Measurements from ENCODE around the gene C1QTNF3.
"Not testable (repeated sequence)": the region's sequence is repeated elsewhere in the genome, so short reads cannot be mapped to it uniquely, and the experiment has no call there.

Gene C1QTNF3

DNA sequence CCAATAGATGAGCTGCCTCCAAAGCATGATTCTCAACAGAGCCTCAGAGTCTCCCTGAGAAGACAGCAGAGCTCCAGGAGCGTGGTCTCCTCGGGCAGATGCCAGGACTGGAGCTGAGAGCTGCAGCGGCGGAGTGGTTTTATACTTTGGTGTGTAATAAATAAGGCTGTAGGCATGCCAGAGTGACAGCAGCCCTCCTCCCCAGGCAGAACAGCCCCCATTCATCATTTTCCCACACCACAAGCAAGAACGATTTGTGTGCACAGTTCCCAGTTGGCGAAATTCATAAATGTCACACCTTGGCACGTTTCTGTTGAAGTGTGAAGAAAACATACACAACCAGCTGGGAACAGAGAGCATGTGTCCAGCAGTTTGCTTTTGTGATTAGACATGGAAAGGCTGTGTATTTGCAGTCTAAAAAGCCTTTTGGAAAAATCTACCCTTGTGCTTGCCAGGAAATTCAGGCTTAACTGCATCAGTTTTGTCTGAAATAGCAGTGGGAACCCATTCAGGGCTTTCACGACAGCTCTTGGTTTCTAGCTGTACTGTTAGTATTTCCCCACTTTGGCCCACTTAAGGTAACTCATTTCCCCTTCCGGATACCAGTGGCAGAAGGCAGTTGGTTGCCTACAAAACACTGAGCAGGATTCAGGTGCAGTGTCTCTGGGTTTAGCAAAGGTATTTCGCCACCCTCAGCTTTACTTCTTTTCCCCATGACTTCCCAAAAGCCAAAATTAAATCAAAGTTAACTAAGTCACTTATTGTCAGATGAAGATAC lies at the start of gene C1QTNF3:
TSS of gene C1QTNF3 (minus strand) at position 115 of the 778 bp plus-strand sequence. CDS start at position 27, 88 bp downstream.
- DNase-seq (ENCODE audit: low read depth): no peak

- DNase-seq (ENCODE audit: low read depth): not testable (repeated sequence)
Measured at GRCh38 chr5:34091039-34091438, 48.0 kb upstream of the C1QTNF3 start.

- DNase-seq (ENCODE audit: low read depth): not testable (repeated sequence)
Measured at GRCh38 chr5:34089802-34090201, 46.8 kb upstream of the C1QTNF3 start.

DNA sequence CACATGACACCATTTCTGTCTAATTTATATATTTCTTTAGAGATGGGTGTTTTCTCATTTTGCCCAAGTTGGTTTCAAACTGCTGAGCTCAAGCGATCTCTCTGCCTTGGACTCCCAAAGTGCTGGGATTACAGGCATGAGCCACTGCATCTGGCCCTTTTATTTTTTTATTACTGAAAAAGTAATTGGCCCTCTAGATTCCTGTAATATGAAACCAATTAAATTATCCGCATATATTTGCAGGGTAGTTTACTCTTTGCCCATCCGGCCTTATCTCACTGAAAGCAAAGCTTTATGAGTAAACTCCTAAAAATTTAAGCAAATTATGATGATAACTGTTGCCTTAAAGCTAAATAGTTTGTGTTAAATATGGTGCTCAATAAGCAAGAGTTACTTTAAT lies 44.7 kb upstream of the C1QTNF3 start:
- DNase-seq (ENCODE audit: low read depth): not testable (repeated sequence)

GRCh38 chr5:34083898-34084297 lies 40.9 kb upstream of the C1QTNF3 start:
- DNase-seq (ENCODE audit: low read depth): not testable (repeated sequence)

GRCh38 chr5:34079505-34079904 lies 36.5 kb upstream of the C1QTNF3 start:
- DNase-seq (ENCODE audit: low read depth): not testable (repeated sequence)

DNA sequence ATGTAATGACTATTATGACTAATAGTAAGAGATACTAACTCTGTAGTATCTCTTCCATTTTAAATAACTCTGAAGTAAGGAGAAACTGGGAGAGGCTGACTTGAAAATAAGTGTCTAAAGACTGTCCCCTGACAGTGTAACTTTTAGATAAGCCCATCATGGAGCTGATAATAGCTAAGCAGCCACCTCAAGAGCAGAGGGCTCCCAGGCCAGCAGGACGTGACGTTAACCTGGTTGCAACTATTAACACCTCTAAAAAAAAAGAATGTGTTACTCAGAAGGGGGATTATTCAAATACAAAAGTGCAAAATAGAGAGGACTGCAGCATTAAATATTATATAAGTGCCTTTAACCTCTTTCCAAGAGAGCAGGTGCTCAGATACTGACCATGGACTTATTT lies 34.6 kb upstream of the C1QTNF3 start:
- not testable (repeated sequence) for DNase-seq (ENCODE audit: low read depth)

DNA sequence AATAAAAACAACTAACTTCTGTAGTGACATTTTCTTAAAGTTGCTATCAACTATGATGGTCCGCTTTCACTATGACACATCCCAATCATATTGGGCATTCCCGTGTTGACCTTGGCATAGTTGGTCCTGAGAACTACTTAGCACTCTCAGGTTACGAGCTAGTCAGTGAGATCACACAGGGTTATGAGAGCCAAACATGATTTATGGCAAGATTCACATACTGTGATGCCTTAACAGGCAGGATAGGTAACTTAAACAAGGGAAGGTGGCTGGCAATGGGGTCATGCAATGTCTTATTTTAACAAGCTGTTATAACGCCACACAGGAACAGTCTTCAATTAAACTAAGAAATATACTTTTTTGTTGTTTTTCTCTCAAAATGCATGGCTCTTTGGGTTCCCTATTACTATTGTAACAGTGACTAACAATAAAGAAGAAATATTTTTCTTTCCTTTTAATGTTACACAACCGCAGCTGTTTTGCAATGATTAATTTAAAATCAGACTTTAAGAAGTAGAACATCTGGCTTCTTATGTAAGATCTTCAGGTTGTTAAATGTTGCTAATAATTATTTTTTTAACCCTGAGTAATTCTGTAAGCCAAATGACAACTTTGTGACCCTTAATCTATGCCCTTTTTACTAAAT lies 33.8 kb upstream of the C1QTNF3 start:
- peak; percentile 15 for DNase-seq (ENCODE audit: low read depth)

DNA sequence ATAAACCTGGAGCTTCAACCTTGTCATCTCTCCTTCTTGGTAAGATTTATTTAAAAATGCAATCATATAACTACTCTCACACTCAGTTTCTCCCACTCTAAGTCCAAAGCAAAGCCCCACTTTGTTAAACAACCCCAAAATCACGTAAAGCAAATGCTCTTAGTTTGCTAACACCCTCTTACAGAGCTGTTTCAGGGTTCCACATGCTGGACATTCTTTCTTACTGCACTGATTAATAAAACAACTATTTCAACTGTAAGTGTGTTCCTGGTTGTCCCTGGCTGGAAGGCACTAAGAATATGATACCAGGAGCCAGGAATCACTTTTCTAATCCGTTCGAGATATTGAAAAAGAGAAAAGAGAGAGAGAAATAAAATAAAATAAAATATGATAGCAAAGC lies 31.5 kb upstream of the C1QTNF3 start:
- DNase-seq (ENCODE audit: low read depth): not testable (repeated sequence)

DNA sequence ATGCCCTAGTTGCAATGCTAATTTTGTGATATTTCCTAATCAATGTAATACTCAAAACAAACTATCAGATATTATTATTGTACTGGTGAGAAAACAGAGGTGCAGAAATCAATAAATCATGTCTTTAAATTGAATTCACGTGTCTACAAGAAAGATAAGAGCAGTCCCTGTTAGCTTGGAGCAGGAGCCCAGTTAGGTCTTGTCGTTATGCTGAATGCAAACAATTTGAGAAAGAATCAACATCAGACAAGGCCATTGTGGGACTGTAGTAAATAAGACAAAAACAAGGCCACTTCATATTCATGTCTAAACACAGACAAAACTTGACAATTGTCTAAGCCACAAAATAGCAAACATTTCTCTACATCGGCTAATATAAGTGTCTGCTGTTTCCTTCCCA lies 31.1 kb upstream of the C1QTNF3 start:
- not testable (repeated sequence) for DNase-seq (ENCODE audit: low read depth)

- not testable (repeated sequence) for DNase-seq (ENCODE audit: low read depth)
Measured at GRCh38 chr5:34070626-34071025, 27.6 kb upstream of the C1QTNF3 start.

DNA sequence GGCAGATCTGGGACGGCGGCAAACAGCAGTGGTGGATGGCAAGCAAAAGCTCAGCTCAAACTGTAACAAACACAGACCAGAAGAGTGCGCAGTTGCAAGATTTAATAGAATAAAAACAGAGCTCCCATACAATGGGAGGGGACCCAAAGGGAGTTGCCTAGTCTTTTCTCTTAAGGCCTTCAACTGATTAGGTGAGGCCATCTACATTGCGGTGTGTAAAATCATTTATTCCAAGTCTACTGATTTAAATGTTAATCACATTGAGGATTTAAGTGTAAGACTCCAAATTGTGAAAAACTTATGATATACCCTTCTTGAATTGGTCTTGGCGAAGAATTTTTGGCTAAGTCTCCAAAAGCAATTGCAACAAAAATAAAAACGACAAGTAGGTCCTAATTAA lies 21.6 kb upstream of the C1QTNF3 start:
- no peak for DNase-seq (ENCODE audit: low read depth)

DNA sequence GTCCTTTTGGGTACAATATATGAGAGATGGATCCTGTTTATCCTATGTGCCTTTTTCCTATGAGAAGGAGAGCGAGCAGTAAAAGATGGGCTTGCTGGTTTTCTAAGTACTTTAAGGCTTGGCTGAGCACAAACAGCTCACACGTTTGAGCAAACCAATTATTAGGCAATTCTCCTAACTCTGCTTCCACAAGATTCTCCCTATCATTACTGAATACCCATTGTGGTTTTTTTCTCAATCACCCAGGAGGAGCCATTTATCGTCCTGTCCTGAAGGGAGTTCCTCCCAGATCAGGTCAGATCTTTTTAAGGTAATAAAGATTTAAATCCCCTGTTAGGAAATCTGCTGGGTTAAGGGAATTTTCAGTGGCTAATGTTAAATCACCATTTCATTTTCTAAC lies 19.4 kb upstream of the C1QTNF3 start:
- no peak for DNase-seq (ENCODE audit: low read depth)

DNA sequence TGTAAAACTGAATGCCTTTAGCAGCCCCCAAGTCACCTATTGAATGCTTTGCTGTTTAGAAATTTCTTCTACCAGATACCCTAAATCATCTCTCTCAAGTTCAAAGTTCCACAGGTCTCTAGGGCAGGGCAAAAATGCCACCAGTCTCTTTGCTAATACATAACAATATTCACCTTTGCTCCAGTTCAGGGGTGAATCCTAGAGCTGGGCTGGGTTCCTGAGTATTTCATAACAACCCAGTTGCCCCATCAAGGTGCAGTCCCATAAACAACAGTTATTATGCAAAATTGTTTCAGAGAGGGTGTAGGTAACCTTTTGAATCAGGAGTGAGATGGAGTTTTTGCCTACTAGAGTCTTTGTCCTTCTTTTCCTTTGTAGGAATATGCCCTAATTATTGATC lies 19.0 kb upstream of the C1QTNF3 start:
- DNase-seq (ENCODE audit: low read depth): no peak

DNA sequence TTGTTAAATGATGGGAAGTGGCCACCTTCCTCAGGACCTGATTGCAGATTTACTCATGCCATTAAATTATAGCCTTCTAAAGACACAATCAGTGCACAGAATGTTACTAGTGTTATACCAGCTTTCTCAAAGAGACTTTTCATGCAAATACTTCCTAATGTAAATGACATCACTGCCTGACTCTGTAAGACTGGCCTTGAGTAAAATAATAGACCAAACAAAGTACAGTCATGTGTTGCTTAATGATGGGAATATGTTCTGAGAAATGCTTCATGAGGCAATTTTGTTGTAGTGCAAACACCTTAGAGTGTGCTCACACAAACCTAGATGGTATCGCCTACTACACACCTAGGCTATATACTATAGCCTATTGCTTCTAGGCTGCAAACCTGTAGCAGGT lies 17.0 kb upstream of the C1QTNF3 start:
- peak; percentile 37 for DNase-seq (ENCODE audit: low read depth)

- no peak for DNase-seq (ENCODE audit: low read depth)
Measured at GRCh38 chr5:34058532-34058931, 15.5 kb upstream of the C1QTNF3 start.

GRCh38 chr5:34057569-34057968 lies 14.6 kb upstream of the C1QTNF3 start:
- DNase-seq (ENCODE audit: low read depth): no peak

DNA sequence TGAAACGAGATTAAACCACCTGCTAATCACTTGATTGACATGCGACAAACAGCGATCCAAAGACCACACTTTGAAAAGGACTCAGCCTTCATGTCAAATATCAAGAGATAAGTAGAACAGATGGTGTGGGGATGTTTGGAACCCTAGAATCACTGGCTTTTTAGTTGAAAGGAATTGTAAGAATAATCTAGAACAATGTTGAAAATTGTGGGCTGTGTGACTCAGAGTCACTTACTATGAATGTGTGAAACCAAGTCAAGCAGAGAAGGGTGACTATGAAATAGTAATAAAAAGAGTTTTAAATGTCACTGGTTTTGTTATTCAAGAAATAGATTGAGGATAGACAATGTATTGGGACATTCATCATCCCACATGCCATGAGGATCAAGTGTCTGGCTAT lies 14.1 kb upstream of the C1QTNF3 start:
- no peak for DNase-seq (ENCODE audit: low read depth)

DNA sequence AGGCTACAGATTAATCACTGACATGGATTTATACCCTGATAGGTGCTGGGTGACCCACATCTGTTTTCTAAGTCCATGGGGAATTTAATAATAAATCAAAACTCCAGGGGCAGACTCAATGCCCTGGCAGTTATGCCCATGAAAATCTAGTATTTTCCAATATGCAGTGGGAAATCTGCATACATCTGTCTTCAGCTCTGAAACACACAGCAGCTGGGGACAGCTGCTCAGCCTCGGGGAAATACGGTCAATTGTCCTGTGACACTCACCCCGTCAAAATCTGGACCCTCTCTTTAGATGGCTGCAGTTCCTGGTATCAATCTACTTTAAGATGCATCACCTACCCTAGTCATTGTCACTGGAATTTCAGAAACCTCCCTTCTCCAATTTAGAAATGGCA lies 12.7 kb upstream of the C1QTNF3 start:
- no peak for DNase-seq (ENCODE audit: low read depth)

DNA sequence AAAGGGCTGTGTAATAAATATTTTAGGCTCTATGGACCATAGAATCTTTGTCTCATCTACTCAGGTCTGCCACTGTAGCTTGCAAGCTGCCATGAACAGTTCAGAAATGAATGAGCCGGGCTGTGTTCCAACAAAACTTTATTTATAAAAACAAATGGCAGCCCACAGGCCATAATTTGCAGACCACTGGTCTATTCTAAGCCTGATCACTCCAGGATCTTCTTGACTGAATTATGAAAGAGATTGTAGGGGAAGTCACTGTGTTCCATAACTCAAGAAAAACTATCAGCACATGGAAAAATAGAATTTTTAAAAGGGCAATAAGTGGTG lies 11.4 kb upstream of the C1QTNF3 start:
- no peak for DNase-seq (ENCODE audit: low read depth)

- DNase-seq (ENCODE audit: low read depth): no peak
Measured at GRCh38 chr5:34053571-34054399, 10.8 kb upstream of the C1QTNF3 start.

DNA sequence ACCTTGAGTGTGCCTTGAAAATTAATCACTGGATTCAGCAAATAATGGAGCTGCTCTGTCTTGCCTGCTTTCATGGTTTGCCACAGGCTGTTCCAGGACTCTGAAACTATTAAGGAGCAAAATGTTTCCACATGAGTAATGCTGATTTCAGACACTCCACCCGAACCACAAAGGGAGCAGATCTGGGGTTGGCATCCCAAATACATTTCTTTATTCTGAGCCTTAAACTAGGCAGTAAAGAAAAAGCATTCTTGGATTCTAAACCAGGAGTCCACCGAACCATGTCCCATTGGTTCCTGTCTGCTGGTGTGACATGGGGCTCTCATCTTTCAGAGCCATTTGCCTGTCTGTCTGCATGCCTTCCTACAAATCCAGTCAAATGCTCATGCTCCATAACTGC lies 10.1 kb upstream of the C1QTNF3 start:
- DNase-seq (ENCODE audit: low read depth): peak; percentile 74

Measured in iris pigment epithelial cell (primary cell).